Stimulated activated CD4-positive, alpha-beta T cell treated with anti-CD3 and anti-CD28 coated beads, Interleukin-1b, Interleukin-23, amount 100 ng/mL, for 48 hours (primary cell): Measurements from ENCODE around the gene BACH2.
"Not testable (repeated sequence)": the region's sequence is repeated elsewhere in the genome, so short reads cannot be mapped to it uniquely, and the experiment has no call there.

Experiments
- DNase-seq: peaks from one replicate; pipeline ENCODE4 v3.0.0-alpha.2; 2020

The BACH2 gene

DNA sequence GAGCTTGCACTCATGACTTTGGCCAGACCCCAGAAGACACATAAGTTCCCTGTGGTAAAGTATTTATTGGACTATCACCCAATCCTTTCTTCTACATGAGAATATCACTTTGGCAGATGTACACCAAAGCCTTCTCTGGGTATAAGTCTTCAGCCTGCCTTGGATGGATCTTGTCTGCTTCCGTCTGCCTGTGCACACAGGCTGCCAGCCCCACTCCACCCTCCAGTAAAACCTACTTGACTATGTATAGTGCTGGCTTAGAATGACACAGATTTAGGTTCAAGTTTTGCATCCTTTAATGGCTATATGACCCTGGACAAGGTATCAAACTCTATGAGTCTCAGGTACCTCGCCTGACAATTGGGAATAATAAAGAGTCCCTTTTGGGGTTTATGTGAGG, 63.4 kb downstream of the BACH2 start:
- DNase-seq: no peak

DNA sequence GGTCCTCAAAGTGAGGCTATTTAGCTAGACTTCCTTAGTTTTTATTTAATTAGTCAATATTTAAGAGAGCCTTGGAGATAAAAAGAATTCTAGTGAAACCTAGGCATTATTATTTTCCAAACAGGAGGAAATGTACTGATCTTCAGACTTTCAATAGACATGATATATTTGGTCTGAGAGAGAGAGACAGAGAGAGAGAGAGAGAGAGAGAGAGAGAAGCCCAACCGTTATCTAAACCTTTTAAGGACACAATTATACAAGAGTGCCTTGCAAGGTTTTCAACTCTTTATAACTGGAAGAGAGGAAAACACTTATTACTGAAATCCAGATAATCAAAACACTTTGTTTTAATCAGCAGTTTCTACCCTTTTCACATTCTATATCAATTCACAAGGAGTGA, 64.8 kb downstream of the BACH2 start:
- no peak for DNase-seq

DNA sequence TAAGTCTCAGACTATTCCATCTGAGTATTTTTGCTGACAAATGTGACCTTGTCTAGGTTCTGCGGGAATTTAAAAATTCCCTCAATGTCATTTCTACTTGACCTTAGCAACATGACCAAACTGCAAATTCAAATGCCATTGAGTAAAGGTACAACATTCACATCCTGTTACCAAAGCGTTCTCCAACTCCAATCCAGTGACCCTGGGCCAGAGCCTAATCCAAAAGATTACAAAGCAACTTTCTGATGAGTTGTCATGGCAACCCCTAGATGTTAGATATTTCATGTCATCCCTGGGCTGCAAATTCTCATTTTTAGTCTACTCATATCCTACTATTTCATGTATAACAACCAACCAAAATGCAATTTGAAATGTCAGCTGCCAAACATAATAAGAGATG, 65.3 kb downstream of the BACH2 start:
- no peak for DNase-seq

DNA sequence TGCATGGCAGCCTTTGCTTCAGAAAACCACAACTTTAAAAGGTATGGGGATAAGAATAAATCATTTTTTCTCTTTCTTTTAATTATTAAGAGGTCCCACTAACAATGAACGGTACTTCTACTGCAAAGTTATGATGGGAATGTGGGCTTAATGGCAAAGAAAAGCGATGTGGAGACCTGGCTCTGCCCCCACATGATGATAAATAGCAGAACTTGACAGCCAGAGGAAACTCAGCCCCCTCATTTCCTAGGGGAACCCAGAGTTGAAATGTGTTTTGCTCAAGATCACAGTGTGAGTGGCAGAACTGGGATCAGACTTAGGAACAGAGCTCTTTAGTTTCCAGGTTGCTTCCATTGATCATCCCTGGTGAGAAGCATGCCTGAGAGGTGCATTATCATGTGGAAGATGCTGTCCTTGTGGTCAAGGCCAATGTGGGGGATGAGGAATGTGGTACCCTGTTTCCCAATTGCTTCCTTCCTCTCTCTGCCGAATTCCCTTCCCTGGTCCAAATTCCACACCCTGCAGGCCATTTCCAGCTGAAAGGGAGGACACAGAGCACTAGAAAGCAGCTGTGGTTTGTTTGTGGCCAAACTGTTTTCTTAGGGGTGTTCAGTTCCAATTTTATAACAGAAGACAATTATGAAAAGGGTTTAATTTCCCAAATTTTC, 66.0 kb downstream of the BACH2 start:
- DNase-seq: no peak

DNA sequence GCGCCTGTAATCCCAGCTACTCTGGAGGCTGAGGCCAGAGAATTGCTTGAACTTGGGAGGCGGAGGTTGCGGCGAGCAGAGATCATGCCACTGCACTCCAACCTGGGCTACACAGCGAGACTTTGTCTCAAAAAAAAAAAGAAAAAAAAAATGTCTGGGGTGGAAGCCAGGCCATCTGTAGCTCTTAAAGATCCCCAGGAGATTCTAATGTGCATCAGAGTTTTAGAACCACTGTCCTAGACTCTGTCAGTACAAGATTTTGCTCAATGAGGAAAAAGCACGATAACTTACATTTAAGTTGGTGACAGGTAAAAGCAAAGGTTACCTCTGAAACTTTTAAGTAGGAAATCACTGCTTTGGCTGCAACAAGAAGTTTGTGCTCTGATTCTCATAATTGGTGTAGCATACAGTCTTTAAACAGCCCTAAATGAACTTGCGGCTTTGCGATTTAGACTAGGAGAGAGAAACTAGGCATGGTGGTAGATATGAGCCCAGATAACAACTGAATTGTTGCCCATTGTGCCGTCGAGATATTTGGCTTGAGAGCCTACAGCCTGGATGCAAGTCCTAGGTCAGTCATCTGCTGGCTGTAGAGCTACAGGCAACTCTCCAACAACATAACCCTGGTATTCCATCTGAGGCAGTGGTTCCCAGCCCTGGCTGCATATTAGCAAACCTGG, 67.2 kb downstream of the BACH2 start:
- DNase-seq: no peak

DNA sequence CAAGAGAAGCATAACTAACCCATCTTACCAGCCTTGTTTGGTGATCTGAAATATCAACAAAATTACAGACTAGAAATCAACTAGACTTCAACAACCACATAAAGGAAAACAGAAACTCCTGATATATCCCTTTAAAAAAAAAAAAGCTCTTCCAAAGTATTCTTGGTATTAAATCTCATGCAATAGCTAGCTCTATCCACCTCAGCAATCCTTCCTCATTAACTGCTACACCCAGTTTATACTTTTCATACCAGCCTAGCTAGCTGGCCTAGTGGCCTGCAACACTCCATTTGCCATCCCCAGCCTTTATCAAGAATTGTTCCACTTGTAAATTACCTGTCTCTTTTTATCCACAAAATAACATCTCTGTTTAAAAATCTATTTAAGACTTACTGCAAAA, 69.0 kb downstream of the BACH2 start:
- DNase-seq: no peak

DNA sequence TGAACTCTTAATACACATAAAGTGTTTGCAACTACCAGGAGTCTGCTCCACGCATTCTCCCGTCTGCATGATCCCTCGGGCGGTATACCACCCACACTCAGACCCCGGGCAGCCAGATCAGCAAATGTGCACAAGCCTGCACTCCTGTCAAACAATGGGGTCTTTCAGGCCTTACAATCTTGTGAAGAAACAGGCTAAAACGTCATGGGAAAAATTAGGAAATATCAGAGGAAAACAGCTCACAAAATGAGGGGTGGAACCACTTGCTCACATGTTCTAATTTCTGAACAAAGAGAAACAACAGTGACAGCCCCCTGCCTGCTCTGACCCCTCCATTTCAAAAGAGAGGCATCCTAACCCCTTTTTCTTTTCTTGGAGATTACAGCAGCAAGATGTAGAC, 69.4 kb downstream of the BACH2 start:
- DNase-seq: no peak

DNA sequence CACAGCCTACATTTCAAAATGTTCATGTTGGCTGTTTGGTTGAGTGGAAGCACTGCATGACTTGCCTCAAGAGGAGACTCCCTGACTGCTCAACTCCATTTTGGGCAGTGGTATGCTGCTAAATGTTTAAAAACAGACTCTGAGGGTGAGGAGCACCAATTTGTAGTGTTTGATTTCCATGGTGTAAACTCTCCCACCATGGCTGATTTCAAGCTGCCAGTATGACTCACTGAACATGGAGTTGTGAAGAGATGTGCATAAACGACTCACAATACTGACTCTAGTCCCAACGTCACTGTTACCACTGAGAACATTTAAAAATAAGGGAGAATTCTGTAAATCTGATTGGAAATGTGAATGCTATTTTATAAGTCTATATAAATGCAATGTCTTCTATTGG, 70.4 kb downstream of the BACH2 start:
- no peak for DNase-seq

DNA sequence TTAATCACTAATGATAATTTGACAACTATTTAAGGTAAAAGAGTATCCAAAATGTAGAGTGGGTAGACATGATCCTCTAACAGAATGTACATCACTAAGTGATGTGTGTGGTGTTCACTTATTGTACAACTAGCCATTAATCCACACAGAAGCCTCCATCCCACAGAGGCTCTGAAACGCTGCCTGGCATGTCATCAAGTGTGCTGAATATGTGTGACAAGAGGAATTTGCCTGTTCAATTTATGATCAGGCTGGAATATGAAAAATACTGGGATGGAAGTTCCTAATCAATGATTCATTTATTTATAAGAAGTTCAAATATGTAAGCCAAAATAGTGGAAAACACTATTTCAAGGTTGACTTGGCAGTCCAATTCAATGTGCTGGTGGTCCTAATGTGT, 72.4 kb downstream of the BACH2 start:
- DNase-seq: no peak

DNA sequence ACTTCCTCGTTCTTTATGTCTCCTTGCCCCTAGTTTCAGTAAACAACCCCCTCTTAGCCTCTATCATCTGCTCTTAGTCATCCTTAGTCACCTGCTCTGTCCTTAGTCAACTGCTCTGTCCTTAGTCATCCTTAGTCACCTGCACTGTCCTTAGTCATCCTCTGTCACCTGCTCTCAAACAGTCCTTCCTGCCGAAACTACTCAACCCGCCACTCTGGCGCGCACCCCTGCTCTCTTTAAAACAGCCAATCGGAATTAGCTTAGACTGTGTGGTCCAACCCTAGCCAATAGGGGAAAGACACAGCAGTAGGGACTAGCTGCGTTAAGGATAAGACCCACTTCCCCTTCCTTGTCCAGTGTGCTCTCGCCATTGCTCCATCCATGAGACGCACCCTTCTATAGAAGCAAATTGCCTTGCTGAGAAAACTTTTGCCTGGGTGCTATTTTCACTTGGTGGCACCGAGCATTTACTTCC, 73.9 kb downstream of the BACH2 start:
- peak; percentile 68 for DNase-seq

DNA sequence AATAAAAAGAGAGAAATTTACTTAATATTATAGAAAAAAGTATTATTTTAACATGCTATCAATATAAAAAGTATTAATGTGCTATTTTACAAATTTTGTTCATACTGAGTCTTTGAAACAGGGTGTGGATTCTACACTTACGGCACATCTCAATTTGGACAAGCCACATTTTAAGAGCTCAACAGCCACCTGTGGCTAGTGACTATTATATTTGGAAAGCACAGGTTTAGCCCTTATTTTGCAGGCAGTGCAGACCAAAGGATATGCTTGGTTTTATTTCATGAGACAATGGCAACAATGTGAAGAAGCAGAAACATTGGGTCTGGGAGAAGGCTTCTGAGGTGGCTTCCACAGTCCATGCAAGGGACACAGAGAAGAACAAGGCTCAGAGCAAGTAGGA, 74.6 kb downstream of the BACH2 start:
- DNase-seq: no peak

DNA sequence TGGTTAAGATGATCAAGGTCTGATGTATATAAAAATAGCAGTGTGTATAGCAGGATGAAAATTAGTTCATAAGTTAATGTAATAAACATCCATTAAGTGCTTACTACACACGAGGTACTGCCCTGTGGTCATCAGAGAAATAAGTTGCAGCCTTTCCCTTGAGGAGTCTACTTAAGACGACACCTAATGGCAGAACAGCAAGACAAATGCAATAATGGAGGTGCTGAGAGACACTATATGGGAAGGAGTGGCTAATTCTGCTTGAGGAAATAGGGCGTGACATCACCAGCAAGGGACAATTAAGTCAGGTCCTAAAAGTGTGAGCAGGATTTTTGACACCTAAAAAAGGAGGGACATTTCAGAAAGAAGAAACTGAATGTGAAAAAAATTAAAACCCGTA, 75.2 kb downstream of the BACH2 start:
- no peak for DNase-seq

DNA sequence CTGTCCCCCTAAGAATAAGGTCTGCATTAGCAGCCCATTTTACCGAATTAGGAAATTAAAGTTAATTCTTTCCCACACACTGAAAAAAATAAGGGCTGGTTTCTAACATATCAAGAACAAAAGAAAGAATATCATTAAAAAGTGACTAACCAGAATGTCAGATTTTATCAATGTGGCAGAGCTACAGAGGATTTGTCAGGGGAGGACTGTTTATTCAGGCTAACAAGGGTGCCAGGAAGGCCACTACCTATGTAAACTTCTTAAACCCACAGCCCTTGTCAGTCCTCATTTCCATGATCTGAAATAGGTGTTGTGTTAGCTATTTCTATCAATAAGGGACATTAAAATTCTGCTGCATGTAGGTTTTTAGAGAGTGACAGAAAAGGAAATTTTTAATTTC, 76.4 kb downstream of the BACH2 start:
- DNase-seq: no peak

DNA sequence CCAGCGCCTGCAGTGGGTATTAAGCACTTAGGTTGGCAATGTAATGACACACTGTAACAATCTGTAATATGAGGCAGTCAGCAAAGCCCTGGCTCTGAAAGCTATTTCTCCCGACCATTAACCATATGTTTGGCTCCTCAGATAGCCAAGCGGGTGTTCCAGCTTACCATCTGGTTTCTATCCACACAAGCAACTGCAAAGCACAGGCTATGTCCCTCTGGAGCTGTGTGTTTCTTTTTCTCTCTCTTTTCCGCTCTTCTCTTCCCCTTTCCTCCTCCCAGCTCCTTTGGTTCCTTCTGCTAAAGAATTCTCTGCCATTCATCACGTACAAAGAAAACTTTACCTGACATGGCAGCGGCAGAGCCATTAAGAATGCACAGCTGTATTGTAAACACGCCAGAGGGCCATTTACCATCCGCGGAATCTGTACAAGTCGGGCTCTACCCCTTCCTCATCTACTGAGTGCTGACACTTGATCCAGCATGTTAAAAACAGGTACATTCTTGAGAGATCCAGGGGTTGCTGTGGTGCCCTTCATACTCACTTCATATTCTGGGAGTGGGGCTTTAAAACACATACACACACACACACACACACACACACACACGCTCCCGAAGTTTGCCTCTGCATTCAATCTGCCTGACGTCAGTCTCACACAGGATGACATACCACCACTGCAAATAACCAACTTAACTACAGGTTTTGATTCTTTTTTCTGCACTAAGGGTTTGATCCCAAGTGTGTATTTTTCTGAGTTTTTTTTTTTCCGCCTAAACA, 77.2 kb downstream of the BACH2 start:
- no peak for DNase-seq

DNA sequence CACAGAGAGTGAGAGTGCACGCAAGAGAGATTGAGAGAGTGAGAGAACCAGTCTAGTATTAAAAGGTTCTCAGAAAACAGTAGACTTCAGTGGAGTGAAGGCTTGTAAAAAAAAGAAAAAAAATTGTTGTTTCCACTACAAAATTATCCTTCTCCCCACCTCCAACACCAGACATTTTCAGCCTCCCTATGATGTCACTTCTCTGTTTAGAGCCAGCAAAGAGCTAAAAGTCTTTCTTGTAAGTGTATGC, 77.8 kb downstream of the BACH2 start:
- DNase-seq: no peak

DNA sequence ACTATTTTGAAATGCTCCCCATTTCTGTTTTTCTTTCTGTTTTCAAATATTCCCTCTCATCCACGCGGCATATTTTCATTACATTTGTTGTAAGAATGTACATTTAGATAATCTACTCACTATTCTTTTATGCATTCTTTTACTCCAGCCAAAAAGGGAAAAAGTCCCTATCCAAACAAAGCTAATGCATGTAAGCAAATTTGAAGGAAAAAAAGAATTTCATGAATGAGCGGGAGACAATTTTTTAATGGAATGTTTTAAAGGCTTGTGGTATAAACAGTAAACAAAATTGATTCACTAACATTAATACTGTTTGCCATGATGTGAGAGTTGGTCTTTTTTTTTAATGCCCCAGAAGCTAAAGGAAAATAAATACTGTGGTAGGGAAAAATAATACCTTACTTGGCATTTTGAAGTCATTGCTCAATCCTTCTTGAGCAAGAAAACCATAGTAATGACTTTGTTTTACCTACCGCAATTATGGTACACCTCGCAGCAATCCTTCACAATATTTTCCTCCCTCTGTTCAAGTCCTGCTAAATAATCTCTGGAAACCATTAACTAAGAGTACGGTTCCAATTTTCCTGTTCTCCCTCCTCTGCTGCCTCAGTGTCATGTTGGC, 79.0 kb downstream of the BACH2 start:
- DNase-seq: no peak

DNA sequence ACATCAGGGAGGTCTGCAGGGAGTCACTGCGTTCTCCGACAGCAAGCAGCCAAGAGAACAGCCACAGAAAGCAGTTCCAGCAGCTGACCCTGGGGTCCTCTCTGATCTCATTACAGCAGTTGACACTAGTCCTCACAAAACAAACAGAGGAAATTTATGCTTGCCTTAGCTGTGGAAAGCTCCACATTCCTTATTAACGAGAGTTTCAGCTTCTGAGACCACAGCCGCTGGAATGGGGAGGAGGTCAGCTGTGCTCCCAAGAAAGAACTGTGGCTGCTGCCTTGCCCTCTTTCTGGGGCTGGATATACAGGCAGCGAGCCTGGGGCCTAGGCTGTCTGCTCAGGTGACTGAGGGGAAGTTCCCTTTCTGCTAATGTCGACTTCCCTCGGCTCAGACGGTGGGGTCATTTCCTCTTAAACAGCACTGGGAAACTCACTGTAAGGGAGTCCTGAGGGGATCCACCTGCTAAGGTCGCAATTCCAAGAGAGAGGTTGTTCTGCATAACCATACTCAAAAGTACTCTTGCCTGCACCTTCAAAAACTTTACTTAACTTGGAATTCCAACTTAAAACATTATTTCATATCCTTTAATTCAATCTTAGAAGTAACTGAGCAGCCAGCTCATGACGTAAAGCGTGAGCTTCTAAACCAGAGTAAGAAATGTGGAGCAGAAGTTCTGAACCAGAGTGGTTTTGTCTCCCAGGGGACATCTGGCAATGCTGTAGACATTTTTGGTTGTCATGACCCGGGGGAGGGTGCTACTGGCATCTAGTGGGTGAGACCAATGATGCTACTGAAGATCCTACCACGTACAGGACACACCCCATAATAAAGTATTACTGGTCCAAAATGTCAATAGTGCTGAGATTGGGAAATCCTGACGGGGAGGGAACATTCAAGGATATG, 80.3 kb downstream of the BACH2 start:
- DNase-seq: no peak

DNA sequence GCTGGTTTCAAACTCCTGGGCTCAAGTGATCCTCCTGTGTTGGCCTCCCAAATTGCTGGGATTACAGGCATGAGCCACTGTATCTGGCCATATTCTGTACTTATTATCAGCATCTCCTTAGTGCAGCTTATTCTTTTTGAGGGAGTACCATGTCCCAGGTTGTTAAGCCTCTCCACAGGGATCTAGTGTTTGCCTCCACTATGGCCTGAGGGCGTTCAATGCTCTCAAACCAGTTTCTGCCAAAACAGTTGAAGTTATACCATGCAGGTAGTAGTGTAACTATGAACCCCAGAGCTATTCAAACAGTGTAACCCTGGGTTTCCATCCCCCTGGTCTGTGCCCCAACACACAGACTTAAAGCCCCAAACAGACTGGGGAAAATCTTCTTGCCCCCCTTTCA, 81.7 kb downstream of the BACH2 start:
- DNase-seq: no peak

DNA sequence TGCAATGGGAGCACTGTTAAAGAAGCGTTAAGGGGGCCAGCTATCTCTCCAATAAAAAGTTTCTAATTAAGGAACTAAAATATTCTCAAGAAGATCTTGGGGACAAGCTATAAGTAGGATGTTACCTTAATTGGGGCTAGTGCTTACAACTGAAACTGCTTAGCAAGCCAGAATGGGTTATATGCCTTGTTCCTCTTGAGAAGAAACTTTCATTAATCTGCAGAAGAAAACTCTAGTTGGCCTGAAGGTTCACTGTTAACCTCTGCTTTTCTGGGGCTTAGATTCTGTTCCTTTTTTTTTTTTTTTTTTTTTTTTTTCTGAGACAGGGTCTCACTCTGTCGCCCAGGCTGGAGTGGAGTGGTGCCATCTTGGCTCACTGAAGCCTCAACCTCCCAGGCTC, 82.2 kb downstream of the BACH2 start:
- DNase-seq: no peak

DNA sequence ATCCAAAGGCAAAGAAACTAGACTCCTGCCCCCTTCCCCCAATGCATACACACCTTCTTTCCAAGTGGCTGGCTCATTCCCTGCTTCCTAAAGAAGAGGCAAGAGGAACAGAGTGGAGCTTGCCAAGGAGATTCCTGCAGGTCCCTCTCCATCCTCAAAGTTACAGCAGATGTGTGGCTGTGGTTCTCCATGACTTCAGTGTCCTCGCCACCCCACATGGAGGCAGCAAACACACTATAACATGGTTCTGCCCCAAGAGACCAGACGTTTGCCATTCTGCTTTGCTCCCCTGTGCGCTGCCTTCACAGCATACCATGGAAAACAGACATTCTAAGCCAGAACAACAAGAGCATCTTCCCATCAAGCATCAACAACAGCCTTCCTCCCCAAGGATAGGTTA, 84.4 kb downstream of the BACH2 start:
- no peak for DNase-seq

DNA sequence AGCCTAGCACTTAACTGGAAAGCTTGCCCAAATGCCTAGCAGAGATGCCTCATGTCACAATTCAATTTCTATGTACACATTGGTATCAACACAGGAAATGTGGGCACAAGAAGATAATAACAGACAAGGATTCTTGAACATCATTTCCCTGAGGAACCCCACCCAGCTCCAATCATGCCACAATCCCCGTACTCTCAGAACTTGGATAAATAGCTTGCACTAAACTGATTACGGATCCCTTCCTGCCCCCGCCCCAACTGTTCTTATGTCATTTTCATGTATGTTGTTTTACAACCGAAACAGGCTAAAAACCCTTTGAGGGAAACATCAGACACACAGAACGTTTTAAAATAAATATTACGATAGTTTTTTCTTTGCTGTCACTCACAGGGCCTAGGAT, 87.1 kb downstream of the BACH2 start:
- DNase-seq: no peak

DNA sequence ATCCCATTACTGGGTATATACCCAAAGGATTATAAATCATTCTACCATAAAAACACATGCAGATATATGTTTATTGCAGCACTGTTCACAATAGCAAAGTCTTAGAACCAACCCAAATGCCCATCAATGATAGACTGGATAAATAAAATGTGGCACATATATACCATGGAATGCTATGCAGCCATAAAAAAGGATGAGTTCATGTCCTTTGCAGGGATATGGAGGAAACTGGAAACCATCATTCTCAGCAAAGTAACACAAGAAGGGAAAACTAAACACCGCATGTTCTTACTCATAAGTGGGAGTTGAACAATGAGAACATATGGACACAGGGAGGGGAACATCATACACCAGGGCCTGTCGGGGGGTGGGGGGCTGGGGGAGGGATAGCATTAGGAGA, 88.0 kb downstream of the BACH2 start:
- DNase-seq: not testable (repeated sequence)
